HAP-1 (cell line): ENCODE results near the gene ZNF491.
A peak's percentile ranks its signal among the peaks of the same experiment; 100 is the strongest.

ENCODE experiments used
- DNase-seq, 2 experiments: peaks; one replicate each; pipeline ENCODE4 v3.0.0-alpha.2; 2016 to 2020; ENCODE audit warnings: low spot score in 2 of 2
- H3K27me3 ChIP-seq: fragments of 250-450 bp; sonication (Bioruptor Pico); 2 replicates; pipeline ENCODE4 v1.5.1; 2020; ENCODE audit warnings: low read depth, mild to moderate bottlenecking, moderate library complexity
- H3K36me3 ChIP-seq: fragments of 250-450 bp; sonication (Bioruptor Pico); replicated peaks from 2 replicates; pipeline ENCODE4 v1.5.1; 2020; ENCODE audit warnings: mild to moderate bottlenecking
- H3K4me1 ChIP-seq: fragments of 250-450 bp; sonication (Bioruptor Pico); 2 replicates; pipeline ENCODE4 v1.5.1; 2020; ENCODE audit warnings: mild to moderate bottlenecking
- H3K4me3 ChIP-seq: fragments of 250-450 bp; sonication (Bioruptor Pico); 2 replicates; pipeline ENCODE4 v1.5.1; 2020; ENCODE audit warnings: mild to moderate bottlenecking, moderate library complexity
- H3K9me3 ChIP-seq: fragments of 250-450 bp; sonication (Bioruptor Pico); 2 replicates; pipeline ENCODE4 v1.5.1; 2020; ENCODE audit warnings: mild to moderate bottlenecking, moderate library complexity
- in situ Hi-C: fragments of 300-500 bp; cut with MboI; formaldehyde crosslinking; loops from 3 replicates; pipeline ENCODE4 v1.14.3; 2020; ENCODE audit warnings: low sequenced_read_pairs, inconsistent platforms, mixed read lengths

ZNF491 gene

DNA sequence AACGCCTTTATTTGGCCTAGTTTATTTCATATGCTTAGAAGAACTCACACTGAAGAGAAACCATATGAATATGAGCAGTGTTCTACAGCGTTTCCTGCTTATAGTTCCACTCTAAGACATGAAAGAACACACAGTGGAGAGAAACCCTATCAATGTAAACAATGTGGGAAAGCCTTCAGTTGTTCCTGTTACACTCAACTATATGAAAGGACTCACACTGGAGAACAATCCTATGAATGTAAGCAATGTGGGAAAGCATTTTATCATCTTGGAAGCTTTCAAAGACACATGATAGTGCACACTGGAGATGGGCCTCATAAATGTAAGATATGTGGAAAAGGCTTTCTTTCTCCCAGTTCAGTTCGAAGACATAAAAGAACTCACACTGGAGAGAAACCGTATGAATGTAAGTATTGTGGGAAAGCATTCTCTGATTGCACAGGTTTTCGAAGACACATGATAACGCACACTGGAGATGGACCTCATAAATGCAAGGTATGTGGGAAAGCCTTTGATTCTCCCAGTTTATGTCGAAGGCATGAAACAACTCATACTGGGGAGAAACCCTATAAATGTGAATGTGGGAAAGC is 17.8 kb upstream of the ZNF491 start:
- H3K9me3 ChIP-seq = peaks cover 39% of the 10 kb centered on the region
- no peak for DNase-seq
- peaks cover 32% of the 10 kb centered on the region for H3K36me3 ChIP-seq

DNA sequence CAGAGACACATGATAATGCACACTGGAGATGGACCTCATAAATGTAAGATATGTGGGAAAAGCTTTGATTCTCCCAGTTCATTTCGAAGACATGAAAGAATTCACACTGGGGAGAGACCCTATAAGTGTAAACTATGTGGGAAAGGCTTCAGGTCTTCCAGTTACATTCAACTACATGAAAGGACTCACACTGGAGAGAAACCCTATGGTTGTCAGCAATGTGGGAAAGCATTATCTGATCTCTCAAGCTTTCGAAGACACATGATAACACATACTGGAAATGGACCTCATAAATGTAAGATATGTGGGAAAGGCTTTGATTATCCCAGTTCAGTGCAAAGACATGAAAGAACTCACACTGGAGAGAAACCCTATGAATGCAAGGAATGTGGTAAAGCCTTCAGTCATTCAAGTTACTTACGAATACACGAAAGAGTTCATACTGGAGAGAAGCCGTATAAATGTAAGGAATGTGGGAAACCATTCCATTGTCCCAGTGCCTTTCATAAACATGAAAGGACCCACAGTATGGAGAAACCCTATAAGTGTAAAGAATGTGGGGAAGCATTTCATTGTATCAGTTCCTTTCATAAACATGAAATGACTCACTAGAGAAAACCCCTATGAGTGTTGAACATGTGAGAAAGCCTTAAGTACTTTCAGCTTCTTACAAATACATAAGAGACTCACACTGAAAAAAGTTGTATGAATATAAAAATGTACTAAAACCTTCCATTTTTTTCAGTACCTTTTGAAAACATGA is 16.8 kb upstream of the ZNF491 start:
- Histone ChIP-seq H3K27me3 (no peaks in the 10 kb centered on the region), H3K4me1 (no peaks in the 10 kb centered on the region), H3K9me3 (peaks cover 35% of the 10 kb centered on the region), H3K4me3 (no peak overlapping the region), H3K36me3 (peaks cover 32% of the 10 kb centered on the region)
- no peak for DNase-seq
- in situ Hi-C loops = no loop called here

More for the DNA sequence above, 17.8 kb upstream of the ZNF491 start:
- Histone ChIP-seq H3K4me1 (no peaks in the 10 kb centered on the region), H3K4me3 (no peak overlapping the region), H3K27me3 (no peaks in the 10 kb centered on the region)
- in situ Hi-C loops = no loop called here

DNA sequence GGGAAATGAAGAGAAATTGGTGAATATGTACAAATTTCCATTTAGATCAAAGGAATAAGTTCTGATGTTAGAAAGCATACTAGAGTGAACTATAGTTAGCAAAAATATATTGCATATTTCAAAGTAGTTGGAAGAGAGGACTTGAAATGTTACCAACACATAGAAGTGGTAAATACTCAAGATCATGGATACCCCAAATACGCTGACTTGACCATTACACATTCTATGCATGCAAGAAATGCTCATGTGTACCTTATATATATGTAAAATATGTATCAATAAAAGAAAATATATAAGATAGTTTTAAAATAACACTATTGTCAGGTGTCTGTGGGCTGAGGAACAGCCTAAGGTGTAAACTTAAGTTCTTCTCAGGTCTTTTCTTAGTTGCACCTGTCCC is 14.6 kb upstream of the ZNF491 start:
- no peak overlapping the region for H3K4me3 ChIP-seq
- H3K27me3 ChIP-seq = no peaks in the 10 kb centered on the region
- H3K9me3 ChIP-seq = peaks cover 32% of the 10 kb centered on the region
- DNase-seq = no peak
- H3K36me3 ChIP-seq = peaks cover 24% of the 10 kb centered on the region
- H3K4me1 ChIP-seq = no peaks in the 10 kb centered on the region
- in situ Hi-C loops = no loop called here

DNA sequence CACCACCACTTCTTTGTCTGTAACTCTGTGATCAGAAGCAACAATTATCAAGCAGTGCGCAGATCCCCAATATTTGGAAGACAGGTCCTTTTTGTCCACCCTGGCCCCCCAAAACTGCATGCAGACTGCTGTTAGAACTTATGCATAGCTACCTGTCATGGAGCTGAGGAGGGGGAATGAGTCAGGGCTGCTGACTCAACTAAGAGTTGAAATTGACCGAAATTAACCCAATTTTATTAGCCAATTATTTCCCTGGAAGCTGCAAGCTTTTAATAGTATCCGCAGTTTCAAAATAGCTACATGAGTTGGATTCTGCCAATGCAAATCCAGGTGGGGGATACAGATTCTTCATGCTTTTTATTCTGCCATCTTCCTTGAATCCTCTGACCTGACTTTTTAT is 14.0 kb upstream of the ZNF491 start:
- H3K4me3 ChIP-seq = no peak overlapping the region
- peaks cover 23% of the 10 kb centered on the region for H3K36me3 ChIP-seq
- H3K27me3 ChIP-seq = no peaks in the 10 kb centered on the region
- H3K9me3 ChIP-seq = peaks cover 32% of the 10 kb centered on the region
- no peak for DNase-seq
- H3K4me1 ChIP-seq = no peaks in the 10 kb centered on the region
- in situ Hi-C loops = no loop called here

DNA sequence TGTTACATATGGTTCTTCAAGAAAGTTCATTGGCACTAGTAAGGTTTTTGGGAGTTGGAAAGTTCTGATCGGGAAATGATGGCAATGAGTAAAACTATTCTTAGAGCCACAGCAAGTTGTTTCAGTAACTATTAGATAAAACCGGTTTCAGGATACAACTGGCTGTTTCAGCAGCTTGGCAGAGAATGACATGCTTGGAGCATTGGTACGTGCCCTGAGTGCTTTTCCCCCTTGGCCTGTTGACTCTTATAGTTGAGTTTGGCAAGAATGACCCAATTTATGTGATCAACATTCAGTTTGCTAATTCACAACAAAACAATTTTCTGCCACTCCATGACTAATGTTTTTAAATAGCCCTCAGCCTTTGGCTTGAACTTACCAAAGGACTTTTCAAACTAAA is 10.8 kb upstream of the ZNF491 start:
- no peak for DNase-seq
- in situ Hi-C loops = no loop called here
- no peak overlapping the region for H3K4me3 ChIP-seq
- no peaks in the 10 kb centered on the region for H3K4me1 ChIP-seq
- H3K36me3 ChIP-seq = no peaks in the 10 kb centered on the region
- peaks cover 14% of the 10 kb centered on the region for H3K9me3 ChIP-seq
- H3K27me3 ChIP-seq = no peaks in the 10 kb centered on the region

DNA sequence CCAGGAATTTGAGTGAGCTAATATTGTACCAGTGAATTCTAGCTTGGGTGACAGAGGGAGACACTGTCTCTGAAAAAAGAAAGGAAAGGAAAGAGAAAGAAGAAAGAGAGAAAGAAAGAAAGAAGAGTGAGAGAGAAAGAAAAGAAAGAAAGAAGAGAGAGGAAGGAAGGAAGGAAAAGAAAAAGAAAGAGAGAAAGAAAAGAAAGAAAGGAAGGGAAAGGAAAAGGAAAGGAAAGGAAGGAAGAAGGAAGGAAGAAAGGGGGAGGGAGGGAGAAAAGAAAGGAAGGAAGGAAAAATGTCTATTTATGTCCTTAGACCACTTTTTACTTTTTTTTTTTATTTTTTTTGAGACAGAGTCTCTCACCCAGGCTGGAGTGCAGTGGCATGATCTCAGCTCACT is 5.4 kb upstream of the ZNF491 start:
- H3K4me3 ChIP-seq = no peak overlapping the region
- DNase-seq = no peak
- in situ Hi-C loops = no loop called here
- no peaks in the 10 kb centered on the region for H3K36me3 ChIP-seq
- no peaks in the 10 kb centered on the region for H3K27me3 ChIP-seq
- no peaks in the 10 kb centered on the region for H3K4me1 ChIP-seq
- H3K9me3 ChIP-seq = peaks cover 3% of the 10 kb centered on the region; the same call in 1 of the 2 replicates

DNA sequence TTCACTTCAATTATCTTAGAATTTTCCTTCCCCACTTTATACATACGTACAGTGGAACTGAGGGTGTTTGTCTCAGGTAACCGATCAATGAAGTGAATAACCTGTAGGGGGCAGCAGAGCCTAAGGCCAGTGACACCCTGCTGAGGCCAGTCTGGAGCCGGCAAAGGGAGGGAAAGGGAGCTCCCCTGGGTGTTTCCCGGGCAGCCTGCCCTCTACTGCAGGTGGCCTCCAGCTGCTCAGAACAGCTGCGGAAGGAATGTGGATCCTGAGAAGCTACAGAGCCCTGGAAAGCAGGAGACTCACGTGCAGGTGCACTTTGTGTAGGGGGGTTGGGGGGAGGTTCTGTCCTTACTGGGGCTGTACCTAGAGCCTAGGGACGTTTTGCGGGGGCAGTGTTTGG is 832 bp upstream of the ZNF491 start:
- Histone ChIP-seq H3K27me3 (no peaks in the 10 kb centered on the region), H3K36me3 (no peaks in the 10 kb centered on the region), H3K4me1 (no peaks in the 10 kb centered on the region), H3K9me3 (no peaks in the 10 kb centered on the region), H3K4me3 (no peak overlapping the region)
- in situ Hi-C loops = no loop called here
- peak; percentile 13 to 66 for DNase-seq

DNA sequence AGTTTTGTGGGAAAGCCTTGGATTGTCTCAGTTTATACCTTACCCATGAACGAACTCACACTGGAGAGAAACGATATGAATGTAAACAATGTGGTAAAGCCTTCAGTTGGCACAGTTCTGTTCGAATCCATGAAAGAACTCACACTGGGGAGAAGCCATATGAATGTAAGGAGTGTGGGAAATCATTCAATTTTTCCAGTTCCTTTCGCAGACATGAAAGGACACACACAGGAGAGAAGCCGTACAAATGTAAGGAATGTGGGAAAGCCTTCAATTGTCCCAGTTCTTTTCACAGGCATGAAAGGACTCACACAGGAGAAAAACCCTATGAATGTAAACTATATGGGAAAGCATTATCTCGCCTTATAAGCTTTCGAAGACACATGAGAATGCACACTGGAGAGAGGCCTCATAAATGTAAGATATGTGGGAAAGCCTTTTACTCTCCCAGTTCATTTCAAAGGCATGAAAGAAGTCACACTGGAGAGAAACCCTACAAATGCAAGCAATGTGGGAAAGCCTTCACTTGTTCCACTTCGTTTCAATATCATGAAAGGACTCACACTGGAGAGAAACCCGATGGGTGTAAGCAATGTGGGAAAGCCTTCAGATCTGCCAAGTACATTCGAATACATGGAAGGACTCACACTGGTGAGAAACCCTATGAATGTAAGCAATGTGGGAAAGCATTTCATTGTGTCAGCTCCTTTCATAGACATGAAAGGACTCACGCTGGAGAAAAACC is 8.2 kb downstream of the ZNF491 start:
- no peaks in the 10 kb centered on the region for H3K36me3 ChIP-seq
- peaks cover 18% of the 10 kb centered on the region for H3K9me3 ChIP-seq
- no peak overlapping the region for H3K4me3 ChIP-seq
- no peaks in the 10 kb centered on the region for H3K27me3 ChIP-seq
- in situ Hi-C loops = no loop called here
- H3K4me1 ChIP-seq = no peaks in the 10 kb centered on the region
- no peak for DNase-seq

DNA sequence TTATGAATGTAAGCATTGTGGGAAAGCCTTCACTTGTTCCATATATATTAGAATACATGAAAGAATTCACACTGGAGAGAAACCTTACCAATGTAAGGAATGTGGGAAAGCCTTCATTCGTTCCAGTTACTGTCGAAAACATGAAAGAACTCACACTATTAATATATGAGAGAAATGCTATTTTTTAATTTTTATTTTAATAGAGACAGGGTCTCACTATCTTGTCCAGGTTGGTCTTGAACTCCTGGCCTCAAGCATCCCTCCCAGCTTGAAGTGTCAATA is 8.7 kb downstream of the ZNF491 start:
- Histone ChIP-seq H3K9me3 (peaks cover 18% of the 10 kb centered on the region), H3K4me3 (no peak overlapping the region), H3K36me3 (no peaks in the 10 kb centered on the region), H3K4me1 (no peaks in the 10 kb centered on the region), H3K27me3 (no peaks in the 10 kb centered on the region)
- in situ Hi-C loops = no loop called here
- no peak for DNase-seq

DNA sequence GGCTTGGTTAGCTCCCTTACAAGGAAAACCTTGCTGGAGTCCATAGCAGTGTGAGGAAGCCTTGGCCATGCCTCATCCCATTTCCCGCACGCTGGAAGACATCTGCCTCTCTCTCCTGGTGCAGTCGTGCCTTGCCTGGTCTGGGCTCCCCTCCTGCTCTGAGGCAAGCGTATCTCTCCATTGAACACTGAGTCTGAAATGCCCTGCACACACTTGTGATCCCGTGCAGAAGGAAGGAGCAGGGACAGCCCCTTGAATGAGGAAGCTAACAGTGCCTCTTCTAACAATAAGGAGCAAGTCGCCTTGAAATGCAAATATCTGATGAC is 15.3 kb downstream of the ZNF491 start:
- no peak for DNase-seq
- peak overlapping the region; percentile 52 for H3K4me3 ChIP-seq
- no peaks in the 10 kb centered on the region for H3K4me1 ChIP-seq
- in situ Hi-C loops = no loop called here
- no peaks in the 10 kb centered on the region for H3K27me3 ChIP-seq
- H3K36me3 ChIP-seq = no peaks in the 10 kb centered on the region
- H3K9me3 ChIP-seq = peaks cover 4% of the 10 kb centered on the region; the same call in 1 of the 2 replicates

DNA sequence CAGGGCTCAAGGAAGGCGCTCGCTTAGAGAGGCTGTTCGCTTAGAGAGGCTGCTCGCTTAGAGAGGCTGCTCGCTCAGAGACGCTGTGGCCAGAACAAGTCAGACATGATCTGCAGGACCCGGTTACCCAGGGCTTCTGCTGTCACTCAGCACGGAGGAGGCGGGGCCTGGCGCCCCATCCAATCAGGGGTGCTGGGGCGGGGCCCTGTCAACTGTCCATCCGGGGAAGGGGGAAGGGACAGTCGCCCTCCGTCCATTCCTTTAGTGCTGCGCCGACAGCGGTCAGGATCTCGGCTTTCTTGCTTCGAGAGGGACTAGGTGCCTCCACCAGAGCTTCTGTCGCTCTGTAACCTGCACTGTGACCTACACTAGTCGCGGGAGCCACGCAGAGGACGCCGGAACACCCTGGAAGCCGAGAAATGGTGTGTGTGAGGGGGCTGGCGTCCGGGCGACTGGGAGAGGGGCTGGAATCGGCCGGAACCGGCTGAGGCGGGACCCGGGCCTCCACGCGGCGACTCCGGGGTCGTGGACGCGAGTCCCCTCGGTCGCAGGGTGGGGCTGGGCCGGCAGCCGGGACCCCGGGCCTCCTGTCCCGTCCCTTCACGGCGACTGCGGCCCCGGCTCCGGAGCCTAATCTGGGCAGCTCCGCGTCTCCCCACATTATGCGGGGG is 15.8 kb downstream of the ZNF491 start, which contains the start of gene ZNF440:
ZNF440 (plus strand) TSS at position 245 of the 671 bp plus-strand sequence; CDS start at position 420, 175 bp downstream.
- Histone ChIP-seq H3K27me3 (no peaks in the 10 kb centered on the region), H3K9me3 (peaks cover 4% of the 10 kb centered on the region; the same call in 1 of the 2 replicates), H3K36me3 (no peaks in the 10 kb centered on the region), H3K4me1 (no peaks in the 10 kb centered on the region), H3K4me3 (peak within 1 kb of the TSS; percentile 52)
- in situ Hi-C loops = no loop called here
- peak; percentile 78 to 93 for DNase-seq

DNA sequence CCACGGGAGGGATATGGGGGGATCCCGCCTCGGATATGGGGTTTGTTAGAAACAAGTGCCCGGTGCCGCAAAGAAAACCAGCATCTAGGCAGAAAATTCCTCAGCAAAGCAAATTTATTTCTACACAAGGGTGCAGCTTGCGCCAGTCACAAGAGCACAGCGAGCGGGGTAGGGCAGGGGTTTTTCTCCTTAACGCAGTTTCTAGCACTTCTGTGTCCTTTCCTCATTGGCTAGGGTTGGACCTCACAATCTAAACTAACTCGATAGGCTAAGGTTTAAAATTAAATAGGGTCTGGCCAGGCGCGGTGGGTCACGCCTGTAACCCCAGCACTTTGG is 16.3 kb downstream of the ZNF491 start:
- Histone ChIP-seq H3K27me3 (no peaks in the 10 kb centered on the region), H3K4me3 (peak overlapping the region; percentile 52), H3K36me3 (no peaks in the 10 kb centered on the region), H3K9me3 (peaks cover 4% of the 10 kb centered on the region; the same call in 1 of the 2 replicates), H3K4me1 (no peaks in the 10 kb centered on the region)
- in situ Hi-C loops = no loop called here
- no peak for DNase-seq

DNA sequence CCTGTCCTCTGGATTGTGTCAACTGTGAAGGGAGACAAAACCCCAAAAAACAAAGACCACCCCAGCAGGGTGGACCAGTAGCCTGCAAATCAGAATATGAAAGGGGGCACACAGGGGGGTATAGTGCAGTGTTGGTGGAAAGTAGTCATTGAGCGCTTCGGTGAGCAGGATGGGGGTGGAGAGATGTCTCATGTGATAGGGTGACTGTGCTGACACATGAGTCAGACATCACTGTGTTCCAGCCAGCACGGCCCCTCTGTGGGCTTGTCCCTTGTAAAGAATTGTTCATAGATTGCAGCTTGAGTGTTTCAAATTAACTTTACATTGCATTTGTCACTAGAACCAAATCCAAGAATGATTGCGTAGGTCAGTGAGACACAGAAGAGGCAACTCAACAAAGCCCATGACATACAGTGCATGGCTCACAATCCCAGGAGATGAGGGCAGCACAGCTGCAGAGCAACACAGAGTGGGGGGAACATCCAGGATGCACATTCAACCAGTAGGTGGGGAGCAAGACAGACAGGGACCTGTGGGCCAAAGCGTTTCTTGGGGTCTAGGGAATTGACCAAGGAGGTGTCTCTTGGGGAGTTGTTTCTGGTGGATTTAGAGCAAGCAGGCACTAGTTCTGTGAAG is 23.3 kb downstream of the ZNF491 start:
- in situ Hi-C loops = no loop called here
- no peaks in the 10 kb centered on the region for H3K36me3 ChIP-seq
- no peaks in the 10 kb centered on the region for H3K27me3 ChIP-seq
- DNase-seq = no peak
- H3K9me3 ChIP-seq = no peaks in the 10 kb centered on the region
- no peaks in the 10 kb centered on the region for H3K4me1 ChIP-seq
- H3K4me3 ChIP-seq = no peak overlapping the region
